IPS-15b (cell line): ENCODE results near the gene PLXNB3.
"Not testable (repeated sequence)": the region's sequence is repeated elsewhere in the genome, so short reads cannot be mapped to it uniquely, and the experiment has no call there.

Experiments used
- H3K27me3 ChIP-seq: one replicate; pipeline ENCODE4 v1.6.1; 2013; ENCODE audit warnings: low read length; ENCODE audit not compliant: control insufficient read depth, insufficient read depth
- H3K36me3 ChIP-seq: one replicate; pipeline ENCODE4 v1.6.1; 2013; ENCODE audit warnings: low read length; ENCODE audit not compliant: control insufficient read depth, insufficient read depth
- H3K4me1 ChIP-seq: one replicate; pipeline ENCODE4 v1.6.1; 2013; ENCODE audit warnings: mild to moderate bottlenecking, low read length; ENCODE audit not compliant: control insufficient read depth, insufficient read depth
- H3K4me3 ChIP-seq: one replicate; pipeline ENCODE4 v1.5.1; 2013; ENCODE audit warnings: low read depth, low read length
- H3K9ac ChIP-seq: one replicate; pipeline ENCODE4 v1.6.1; 2013; ENCODE audit warnings: low read depth, mild to moderate bottlenecking, low read length
- H3K9me3 ChIP-seq: one replicate; pipeline ENCODE4 v1.6.1; 2013; ENCODE audit warnings: mild to moderate bottlenecking, low read length; ENCODE audit not compliant: control insufficient read depth, insufficient read depth

PLXNB3 gene

GRCh38 chrX:153804621-153805020, 40.6 kb downstream of the PLXNB3 start:
- Histone ChIP-seq H3K4me3 (no peak overlapping the region), H3K36me3 (peaks cover 18% of the 10 kb centered on the region), H3K9ac (no peak overlapping the region), H3K27me3 (no peaks in the 10 kb centered on the region), H3K9me3 (no peaks in the 10 kb centered on the region), H3K4me1 (no peaks in the 10 kb centered on the region)

- no peaks in the 10 kb centered on the region for H3K27me3 ChIP-seq
- H3K36me3 ChIP-seq, result peaks cover 18% of the 10 kb centered on the region
- no peaks in the 10 kb centered on the region for H3K9me3 ChIP-seq
- no peaks in the 10 kb centered on the region for H3K4me1 ChIP-seq
- H3K9ac ChIP-seq, result no peak overlapping the region
- H3K4me3 ChIP-seq, result no peak overlapping the region
Observed at GRCh38 chrX:153805436-153805835, 41.4 kb downstream of the PLXNB3 start.

- Histone ChIP-seq H3K9me3 (no peaks in the 10 kb centered on the region), H3K9ac (no peak overlapping the region), H3K36me3 (peaks cover 18% of the 10 kb centered on the region), H3K4me3 (no peak overlapping the region), H3K4me1 (no peaks in the 10 kb centered on the region), H3K27me3 (no peaks in the 10 kb centered on the region)
Observed at GRCh38 chrX:153806999-153807575, 43.0 kb downstream of the PLXNB3 start.

- Histone ChIP-seq H3K4me3 (no peak overlapping the region), H3K9me3 (no peaks in the 10 kb centered on the region), H3K27me3 (no peaks in the 10 kb centered on the region), H3K36me3 (peaks cover 18% of the 10 kb centered on the region), H3K4me1 (no peaks in the 10 kb centered on the region), H3K9ac (no peak overlapping the region)
Observed at GRCh38 chrX:153807976-153808375, 43.9 kb downstream of the PLXNB3 start.

- Histone ChIP-seq H3K9ac (no peak overlapping the region), H3K36me3 (peaks cover 5% of the 10 kb centered on the region), H3K9me3 (peaks cover 2% of the 10 kb centered on the region), H3K4me3 (no peak overlapping the region), H3K27me3 (no peaks in the 10 kb centered on the region), H3K4me1 (no peaks in the 10 kb centered on the region)
Observed at GRCh38 chrX:153812220-153812619, 48.2 kb downstream of the PLXNB3 start.

GRCh38 chrX:153813161-153813560, 49.1 kb downstream of the PLXNB3 start:
- H3K4me1 ChIP-seq, result no peaks in the 10 kb centered on the region
- peaks cover 4% of the 10 kb centered on the region for H3K9me3 ChIP-seq
- H3K36me3 ChIP-seq, result peaks cover 3% of the 10 kb centered on the region
- no peak overlapping the region for H3K9ac ChIP-seq
- no peaks in the 10 kb centered on the region for H3K27me3 ChIP-seq
- H3K4me3 ChIP-seq, result no peak overlapping the region

- H3K27me3 ChIP-seq, result no peaks in the 10 kb centered on the region
- H3K4me1 ChIP-seq, result no peaks in the 10 kb centered on the region
Observed at GRCh38 chrX:153814591-153815315, 50.7 kb downstream of the PLXNB3 start.

GRCh38 chrX:153816831-153817690, 53.0 kb downstream of the PLXNB3 start:
- Histone ChIP-seq H3K9me3 (peaks cover 4% of the 10 kb centered on the region), H3K4me1 (no peaks in the 10 kb centered on the region), H3K27me3 (no peaks in the 10 kb centered on the region), H3K4me3 (no peak overlapping the region), H3K9ac (no peak overlapping the region), H3K36me3 (peaks cover 3% of the 10 kb centered on the region)

More at GRCh38 chrX:153814591-153815315, 50.7 kb downstream of the PLXNB3 start:
- Histone ChIP-seq H3K9ac (no peak overlapping the region), H3K4me3 (no peak overlapping the region), H3K9me3 (peaks cover 4% of the 10 kb centered on the region), H3K36me3 (peaks cover 3% of the 10 kb centered on the region)

GRCh38 chrX:153818064-153818463, 54.0 kb downstream of the PLXNB3 start:
- H3K9me3 ChIP-seq, H3K9ac ChIP-seq: not testable (repeated sequence)

GRCh38 chrX:153818571-153819383, 54.7 kb downstream of the PLXNB3 start:
- Histone ChIP-seq H3K36me3 (peaks cover 3% of the 10 kb centered on the region), H3K9me3 (peaks cover 4% of the 10 kb centered on the region), H3K4me3 (peak overlapping the region; percentile 37), H3K4me1 (no peaks in the 10 kb centered on the region), H3K9ac (peak overlapping the region; percentile 37), H3K27me3 (no peaks in the 10 kb centered on the region)

More at GRCh38 chrX:153818064-153818463, 54.0 kb downstream of the PLXNB3 start:
- H3K4me1 ChIP-seq, H3K4me3 ChIP-seq, H3K36me3 ChIP-seq, H3K27me3 ChIP-seq: not testable (repeated sequence)

GRCh38 chrX:153819384-153820040, 55.5 kb downstream of the PLXNB3 start:
- H3K4me3 ChIP-seq, result peak overlapping the region; percentile 37
- H3K27me3 ChIP-seq, result no peaks in the 10 kb centered on the region
- H3K9ac ChIP-seq, result peak overlapping the region; percentile 37

More at GRCh38 chrX:153819384-153820040, 55.5 kb downstream of the PLXNB3 start:
- Histone ChIP-seq H3K4me1 (no peaks in the 10 kb centered on the region), H3K9me3 (peaks cover 4% of the 10 kb centered on the region), H3K36me3 (peaks cover 3% of the 10 kb centered on the region)
